T-helper 22 cell (primary cell): ENCODE measurements around the gene KLHL2.
"Not testable (repeated sequence)": the region's sequence is repeated elsewhere in the genome, so short reads cannot be mapped to it uniquely, and the experiment has no call there.

Experiments used
- DNase-seq: peaks from one replicate; pipeline ENCODE4 v3.0.0-alpha.2; 2020; ENCODE audit warnings: low read depth

KLHL2 gene

DNA sequence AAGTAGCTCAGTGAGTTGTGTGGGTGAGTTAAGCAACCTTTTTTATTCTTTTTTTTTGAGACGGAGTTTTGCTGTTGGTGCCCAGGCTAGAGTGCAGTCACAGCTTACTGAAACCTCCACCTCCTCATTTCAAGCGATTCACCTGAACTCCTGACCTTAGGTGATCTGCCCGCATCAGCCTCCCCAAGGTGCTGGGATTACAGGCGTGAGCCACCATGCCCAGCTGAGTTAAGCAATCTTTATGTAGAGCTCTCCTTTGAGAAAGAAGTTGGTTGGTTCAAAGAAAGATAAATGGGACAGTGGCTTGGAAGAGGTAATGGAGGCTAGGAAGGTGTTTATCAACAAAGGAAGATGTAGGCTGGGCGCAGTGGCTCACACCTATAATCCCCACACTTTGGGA lies 123.3 kb downstream of the KLHL2 start:
- DNase-seq: no peak

- no peak for DNase-seq
Measured at GRCh38 chr4:165331359-165331758, 124.0 kb downstream of the KLHL2 start.

GRCh38 chr4:165331823-165332222 lies 124.5 kb downstream of the KLHL2 start:
- DNase-seq: no peak

- no peak for DNase-seq
Measured at GRCh38 chr4:165332502-165332901, 125.1 kb downstream of the KLHL2 start.

- DNase-seq: no peak
Measured at GRCh38 chr4:165335163-165335703, 127.9 kb downstream of the KLHL2 start.

DNA sequence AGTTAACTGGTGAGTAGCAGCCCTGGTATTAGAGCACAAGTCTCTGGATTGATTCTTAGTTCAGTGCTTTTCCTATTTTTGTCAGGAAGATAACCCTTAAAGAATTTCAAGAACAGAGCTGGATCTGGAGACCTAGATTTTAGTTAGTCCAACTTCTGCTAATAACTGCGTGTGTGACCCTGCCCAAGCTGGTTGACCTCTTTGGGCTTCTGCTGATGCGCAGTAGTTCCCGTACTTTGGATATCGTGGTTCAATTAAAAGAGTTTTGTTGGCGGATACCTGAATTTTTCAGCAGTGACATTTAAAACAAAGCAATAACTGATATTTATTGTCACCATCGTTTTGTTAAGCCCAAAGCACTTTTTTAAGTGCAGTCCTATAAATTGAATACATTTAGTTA lies 129.4 kb downstream of the KLHL2 start:
- DNase-seq: no peak

- DNase-seq: not testable (repeated sequence)
Measured at GRCh38 chr4:165342340-165342739, 135.0 kb downstream of the KLHL2 start.

- DNase-seq: no peak
Measured at GRCh38 chr4:165343353-165344191, 136.2 kb downstream of the KLHL2 start.

DNA sequence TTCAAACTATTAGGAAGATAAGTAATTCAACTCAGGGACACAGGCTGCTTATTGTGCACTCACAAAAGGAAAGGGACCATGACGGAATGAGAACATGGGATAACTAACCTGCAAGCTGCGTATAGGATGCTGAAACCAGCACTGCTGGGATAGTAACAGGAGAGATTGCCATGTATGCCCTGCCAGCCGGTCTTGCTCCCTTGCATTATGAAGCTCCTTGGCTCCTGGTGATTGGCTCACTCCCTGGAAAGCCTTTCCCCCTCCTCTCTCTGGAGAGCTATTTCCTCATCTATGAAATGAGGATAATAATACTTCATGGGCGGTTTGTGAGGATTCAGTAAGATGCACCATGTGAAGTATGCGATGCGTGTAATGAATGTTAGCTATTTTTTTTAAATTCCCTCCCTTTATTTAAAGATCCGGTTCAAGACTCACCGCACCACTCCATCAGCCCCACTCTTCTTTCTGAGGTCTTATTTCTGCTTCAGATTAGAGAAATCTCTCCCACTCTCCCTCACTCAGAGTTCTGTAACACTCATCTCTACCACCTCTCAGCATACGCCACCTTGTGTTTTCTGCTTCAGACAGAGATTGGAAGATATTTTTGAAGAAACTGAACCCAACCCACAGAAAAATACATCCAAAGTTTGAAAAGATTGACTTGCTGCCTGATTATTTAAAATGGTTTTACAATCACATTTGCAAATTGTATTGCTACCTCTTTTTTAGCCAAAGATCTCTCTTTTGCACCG lies 138.5 kb downstream of the KLHL2 start:
- no peak for DNase-seq

- no peak for DNase-seq
Measured at GRCh38 chr4:165347647-165348569, 140.5 kb downstream of the KLHL2 start.

- DNase-seq: no peak
Measured at GRCh38 chr4:165351359-165352130, 144.2 kb downstream of the KLHL2 start.

- no peak for DNase-seq
Measured at GRCh38 chr4:165355900-165356300, 148.5 kb downstream of the KLHL2 start.

GRCh38 chr4:165359506-165359905 lies 152.1 kb downstream of the KLHL2 start:
- no peak for DNase-seq

GRCh38 chr4:165360041-165360695 lies 152.8 kb downstream of the KLHL2 start:
- no peak for DNase-seq

- DNase-seq: no peak
Measured at GRCh38 chr4:165360985-165361670, 153.8 kb downstream of the KLHL2 start.

DNA sequence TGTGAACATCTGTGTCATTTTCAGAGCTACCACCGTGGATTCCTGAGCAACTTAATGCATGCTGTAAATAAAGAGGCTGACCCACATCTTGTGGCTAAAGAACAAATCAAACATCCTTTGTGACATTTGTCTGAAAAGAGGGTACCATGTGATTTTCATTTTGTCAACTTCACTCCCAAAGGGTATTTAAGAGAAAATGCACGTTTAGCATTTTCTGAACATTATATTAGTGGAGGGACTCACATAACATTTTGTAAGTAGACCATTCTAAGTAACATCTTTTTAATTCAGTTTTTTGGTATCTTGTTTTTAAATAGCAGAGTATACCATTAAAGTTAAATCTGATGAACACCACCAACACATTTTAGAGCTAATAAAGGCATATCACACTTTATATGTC lies 154.4 kb downstream of the KLHL2 start:
- no peak for DNase-seq

GRCh38 chr4:165364452-165365080 lies 157.2 kb downstream of the KLHL2 start:
- DNase-seq: no peak

- no peak for DNase-seq
Measured at GRCh38 chr4:165367040-165367439, 159.7 kb downstream of the KLHL2 start.

- no peak for DNase-seq
Measured at GRCh38 chr4:165368114-165368513, 160.8 kb downstream of the KLHL2 start.

DNA sequence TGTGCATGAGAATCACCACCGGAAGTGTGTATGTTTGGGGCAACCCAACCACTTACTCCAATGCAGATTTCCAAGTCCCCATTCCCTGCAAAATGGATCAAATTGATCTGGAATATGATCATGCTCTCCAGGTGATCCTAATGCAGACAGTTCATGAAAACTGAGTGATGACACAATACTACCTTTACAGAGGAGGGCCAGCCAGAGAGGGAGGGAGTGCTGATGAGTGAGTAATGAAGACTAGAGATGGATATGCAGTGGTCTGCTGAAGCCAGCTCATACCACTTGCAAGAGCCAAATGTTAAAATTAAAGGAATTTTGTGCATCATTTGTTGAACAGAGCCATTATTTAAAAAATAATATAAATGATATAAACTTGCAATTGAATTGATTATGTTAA lies 161.2 kb downstream of the KLHL2 start:
- DNase-seq: no peak
